K562 (cell line): ENCODE measurements around the gene KCNMB3. TPM values are rescaled to one million over a fixed set of nuclear protein-coding genes. Genes with fewer than 3 reads are reported as not detected.

ENCODE experiments used
- BRCA1 ChIP-seq, 2 experiments: fragments of 450-650 bp in 1 of 2; sonication (generic) in 1 of 2; formaldehyde crosslinking in 1 of 2; IDR thresholded peaks; 2 replicates each; pipeline versions ENCODE4 v1.5.0 to v1.6.1; 2017 to 2020; ENCODE audit warnings: mild to moderate bottlenecking in 1 of 2, missing genetic modification reagents in 1 of 2
- CBFA2T3 ChIP-seq: fragments of 450-650 bp; IDR thresholded peaks from 2 replicates; pipeline ENCODE4 v1.6.1; 2017
- ELF1 ChIP-seq: fragments of 200-800 bp; sonication (Bioruptor generic); IDR thresholded peaks from 2 replicates; pipeline ENCODE4 v1.6.1; 2016; ENCODE audit warnings: missing genetic modification characterization, missing compliant biosample characterization
- EP300 ChIP-seq: IDR thresholded peaks from 2 replicates; pipeline ENCODE4 v1.6.1; 2012; ENCODE audit warnings: low read length, improper control_type of control experiment
- HNRNPLL ChIP-seq: fragments of 200-400 bp; formaldehyde crosslinking; IDR thresholded peaks from 2 replicates; pipeline ENCODE4 v1.6.1; 2017; ENCODE audit warnings: low read length, low read depth, mild to moderate bottlenecking; ENCODE audit not compliant: poor library complexity, severe bottlenecking
- LEF1 ChIP-seq: fragments of 450-650 bp; IDR thresholded peaks from 2 replicates; pipeline ENCODE4 v1.6.1; 2016; ENCODE audit warnings: mild to moderate bottlenecking
- MAFF ChIP-seq: IDR thresholded peaks from 2 replicates; pipeline ENCODE4 v1.6.1; 2012; ENCODE audit warnings: low read length, improper control_type of control experiment
- POLR2B ChIP-seq: fragments of 450-650 bp; IDR thresholded peaks from 2 replicates; pipeline ENCODE4 v1.6.1; 2018; ENCODE audit warnings: low read depth; ENCODE audit not compliant: partially characterized antibody
- SMARCB1 ChIP-seq: IDR thresholded peaks from 2 replicates; pipeline ENCODE4 v1.6.1; 2011; ENCODE audit warnings: improper control_type of control experiment, low read depth; ENCODE audit not compliant: insufficient read length
- XRCC3 ChIP-seq: fragments of 450-650 bp; IDR thresholded peaks from 2 replicates; pipeline ENCODE4 v1.6.1; 2017; ENCODE audit warnings: mild to moderate bottlenecking, moderate library complexity
- ZBED1 ChIP-seq: IDR thresholded peaks from 2 replicates; pipeline ENCODE4 v1.6.1; 2014
- ZBTB17 ChIP-seq: fragments of 450-650 bp; formaldehyde crosslinking; IDR thresholded peaks from 2 replicates; pipeline ENCODE4 v1.4.0; 2020; ENCODE audit warnings: mild to moderate bottlenecking
- ZNF696 ChIP-seq: fragments of 250-450 bp; sonication (Bioruptor Pico); conservative IDR thresholded peaks from 2 replicates; pipeline ENCODE4 v1.4.0; 2020; ENCODE audit warnings: mild to moderate bottlenecking, moderate library complexity
- polyA plus RNA-seq, 8 experiments: library from polyadenylated mRNA; depleted of rRNA in 4 of 8; stranded (reverse) in 5 of 8; unstranded in 3 of 8; fragments of >200 nt; fragmentation: Nextera tagmentation in 2 of 8; fragmentation: Illumina TruSeq in 1 of 8; extraction: Ambion mirVana in 2 of 8; extraction: Trizol in 1 of 8; gene quantifications; 2 replicates each; pipeline versions ENCODE4 v1.2.1 to v1.2.3, GENCODE V29; 2011 to 2014; ENCODE audit warnings: inconsistent platforms in 1 of 8, missing spikeins in 1 of 8
- total RNA-seq, 7 experiments: library from RNA; depleted of rRNA in 6 of 7; stranded (reverse); fragments of >200 nt in 6 of 7; fragmentation: Illumina TruSeq in 2 of 7; extraction: Trizol in 2 of 7; gene quantifications; 2 replicates each; pipeline versions ENCODE4 v1.2.1 to v1.2.3, GENCODE V29; 2011 to 2021; ENCODE audit warnings: low replicate concordance in 1 of 7
- TF ChIP-seq, protein P1 (sequence below): sonication (generic); formaldehyde crosslinking; IDR thresholded peaks from 2 replicates; pipeline ENCODE4 v1.8.0; 2022; ENCODE audit warnings: mild to moderate bottlenecking, missing genetic modification reagents, borderline replicate concordance
- TF ChIP-seq, protein P2 (sequence below): sonication (generic); formaldehyde crosslinking; IDR thresholded peaks from 2 replicates; pipeline ENCODE4 v1.8.1; 2023; ENCODE audit warnings: mild to moderate bottlenecking, missing genetic modification reagents
- TF ChIP-seq, protein P3 (sequence below): fragments of 150-350 bp; IDR thresholded peaks from 2 replicates; pipeline ENCODE4 v1.6.1; 2014; ENCODE audit warnings: low read depth, mild to moderate bottlenecking, low read length, borderline replicate concordance
- TF ChIP-seq, protein P4 (sequence below): sonication (generic); formaldehyde crosslinking; IDR thresholded peaks from 2 replicates; pipeline ENCODE4 v1.8.1; 2023; ENCODE audit warnings: mild to moderate bottlenecking, missing genetic modification reagents, moderate library complexity
- TF ChIP-seq, protein P5 (sequence below): conservative IDR thresholded peaks from 2 replicates; pipeline ENCODE4 v1.6.1; 2011; ENCODE audit warnings: low read depth, mild to moderate bottlenecking, low read length; ENCODE audit not compliant: control insufficient read depth

The KCNMB3 gene
- total and polyA plus RNA-seq, 9 of the 15 experiments (the other 6 are each of a cell fraction or from before 2014, with no cell fraction given): 7.0 to 21.1 (median 14.3) TPM

DNA sequence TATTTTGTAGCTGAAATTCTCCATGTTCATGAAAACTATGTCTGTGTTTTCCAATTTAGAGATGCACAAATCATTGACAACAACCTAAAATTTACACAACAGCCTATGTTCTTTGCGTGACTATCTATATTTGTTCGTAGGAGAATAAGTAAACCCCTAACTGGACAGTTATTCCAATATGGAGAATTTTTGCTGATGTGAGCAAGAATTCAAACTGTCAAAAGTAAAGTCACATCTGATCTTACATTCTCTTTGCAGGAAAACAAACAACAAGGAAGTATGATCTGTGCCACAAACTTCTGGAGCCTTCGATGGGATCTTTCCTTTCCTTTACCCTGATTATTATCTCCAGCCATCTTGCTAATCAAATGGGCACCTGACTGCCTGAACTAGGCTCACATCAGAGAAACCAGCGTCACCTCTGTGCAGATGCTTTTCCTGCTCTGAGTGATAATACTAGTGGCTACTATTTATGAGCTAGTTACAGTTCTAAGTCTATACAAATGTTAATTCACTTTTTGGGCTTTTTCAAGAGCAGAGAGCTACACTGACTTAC is 18.3 kb upstream of the KCNMB3 start (continued):
- TF ChIP-seq, protein P1, sequence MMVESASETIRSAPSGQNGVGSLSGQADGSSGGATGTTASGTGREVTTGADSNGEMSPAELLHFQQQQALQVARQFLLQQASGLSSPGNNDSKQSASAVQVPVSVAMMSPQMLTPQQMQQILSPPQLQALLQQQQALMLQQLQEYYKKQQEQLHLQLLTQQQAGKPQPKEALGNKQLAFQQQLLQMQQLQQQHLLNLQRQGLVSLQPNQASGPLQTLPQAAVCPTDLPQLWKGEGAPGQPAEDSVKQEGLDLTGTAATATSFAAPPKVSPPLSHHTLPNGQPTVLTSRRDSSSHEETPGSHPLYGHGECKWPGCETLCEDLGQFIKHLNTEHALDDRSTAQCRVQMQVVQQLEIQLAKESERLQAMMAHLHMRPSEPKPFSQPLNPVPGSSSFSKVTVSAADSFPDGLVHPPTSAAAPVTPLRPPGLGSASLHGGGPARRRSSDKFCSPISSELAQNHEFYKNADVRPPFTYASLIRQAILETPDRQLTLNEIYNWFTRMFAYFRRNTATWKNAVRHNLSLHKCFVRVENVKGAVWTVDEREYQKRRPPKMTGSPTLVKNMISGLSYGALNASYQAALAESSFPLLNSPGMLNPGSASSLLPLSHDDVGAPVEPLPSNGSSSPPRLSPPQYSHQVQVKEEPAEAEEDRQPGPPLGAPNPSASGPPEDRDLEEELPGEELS: no peak
- TF ChIP-seq LEF1 (no peak), ZBTB17 (CRISPR knock-in tag) (0 out of 2 replicates have a peak, but pooled peaks have one; percentile 17), HNRNPLL (no peak), EP300 (peak; percentile 22; the same call in 1 of the 2 replicates), BRCA1 (IDR thresholded peaks at IDR 0.05) (no peak), BRCA1 (CRISPR knock-in tag; IDR thresholded peaks at IDR 0.05) (no peak), ELF1 (tag) (no peak), CBFA2T3 (peak; percentile 62), ZBED1 (no peak), POLR2B (no peak), XRCC3 (no peak), SMARCB1 (no peak), ZNF696 (CRISPR knock-in tag) (no peak), MAFF (peak; percentile 94)
- TF ChIP-seq, protein P2, sequence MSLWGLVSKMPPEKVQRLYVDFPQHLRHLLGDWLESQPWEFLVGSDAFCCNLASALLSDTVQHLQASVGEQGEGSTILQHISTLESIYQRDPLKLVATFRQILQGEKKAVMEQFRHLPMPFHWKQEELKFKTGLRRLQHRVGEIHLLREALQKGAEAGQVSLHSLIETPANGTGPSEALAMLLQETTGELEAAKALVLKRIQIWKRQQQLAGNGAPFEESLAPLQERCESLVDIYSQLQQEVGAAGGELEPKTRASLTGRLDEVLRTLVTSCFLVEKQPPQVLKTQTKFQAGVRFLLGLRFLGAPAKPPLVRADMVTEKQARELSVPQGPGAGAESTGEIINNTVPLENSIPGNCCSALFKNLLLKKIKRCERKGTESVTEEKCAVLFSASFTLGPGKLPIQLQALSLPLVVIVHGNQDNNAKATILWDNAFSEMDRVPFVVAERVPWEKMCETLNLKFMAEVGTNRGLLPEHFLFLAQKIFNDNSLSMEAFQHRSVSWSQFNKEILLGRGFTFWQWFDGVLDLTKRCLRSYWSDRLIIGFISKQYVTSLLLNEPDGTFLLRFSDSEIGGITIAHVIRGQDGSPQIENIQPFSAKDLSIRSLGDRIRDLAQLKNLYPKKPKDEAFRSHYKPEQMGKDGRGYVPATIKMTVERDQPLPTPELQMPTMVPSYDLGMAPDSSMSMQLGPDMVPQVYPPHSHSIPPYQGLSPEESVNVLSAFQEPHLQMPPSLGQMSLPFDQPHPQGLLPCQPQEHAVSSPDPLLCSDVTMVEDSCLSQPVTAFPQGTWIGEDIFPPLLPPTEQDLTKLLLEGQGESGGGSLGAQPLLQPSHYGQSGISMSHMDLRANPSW (CRISPR knock-in tag): no peak
- TF ChIP-seq, protein P3, sequence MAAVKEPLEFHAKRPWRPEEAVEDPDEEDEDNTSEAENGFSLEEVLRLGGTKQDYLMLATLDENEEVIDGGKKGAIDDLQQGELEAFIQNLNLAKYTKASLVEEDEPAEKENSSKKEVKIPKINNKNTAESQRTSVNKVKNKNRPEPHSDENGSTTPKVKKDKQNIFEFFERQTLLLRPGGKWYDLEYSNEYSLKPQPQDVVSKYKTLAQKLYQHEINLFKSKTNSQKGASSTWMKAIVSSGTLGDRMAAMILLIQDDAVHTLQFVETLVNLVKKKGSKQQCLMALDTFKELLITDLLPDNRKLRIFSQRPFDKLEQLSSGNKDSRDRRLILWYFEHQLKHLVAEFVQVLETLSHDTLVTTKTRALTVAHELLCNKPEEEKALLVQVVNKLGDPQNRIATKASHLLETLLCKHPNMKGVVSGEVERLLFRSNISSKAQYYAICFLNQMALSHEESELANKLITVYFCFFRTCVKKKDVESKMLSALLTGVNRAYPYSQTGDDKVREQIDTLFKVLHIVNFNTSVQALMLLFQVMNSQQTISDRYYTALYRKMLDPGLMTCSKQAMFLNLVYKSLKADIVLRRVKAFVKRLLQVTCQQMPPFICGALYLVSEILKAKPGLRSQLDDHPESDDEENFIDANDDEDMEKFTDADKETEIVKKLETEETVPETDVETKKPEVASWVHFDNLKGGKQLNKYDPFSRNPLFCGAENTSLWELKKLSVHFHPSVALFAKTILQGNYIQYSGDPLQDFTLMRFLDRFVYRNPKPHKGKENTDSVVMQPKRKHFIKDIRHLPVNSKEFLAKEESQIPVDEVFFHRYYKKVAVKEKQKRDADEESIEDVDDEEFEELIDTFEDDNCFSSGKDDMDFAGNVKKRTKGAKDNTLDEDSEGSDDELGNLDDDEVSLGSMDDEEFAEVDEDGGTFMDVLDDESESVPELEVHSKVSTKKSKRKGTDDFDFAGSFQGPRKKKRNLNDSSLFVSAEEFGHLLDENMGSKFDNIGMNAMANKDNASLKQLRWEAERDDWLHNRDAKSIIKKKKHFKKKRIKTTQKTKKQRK: no peak
- TF ChIP-seq, protein P4, sequence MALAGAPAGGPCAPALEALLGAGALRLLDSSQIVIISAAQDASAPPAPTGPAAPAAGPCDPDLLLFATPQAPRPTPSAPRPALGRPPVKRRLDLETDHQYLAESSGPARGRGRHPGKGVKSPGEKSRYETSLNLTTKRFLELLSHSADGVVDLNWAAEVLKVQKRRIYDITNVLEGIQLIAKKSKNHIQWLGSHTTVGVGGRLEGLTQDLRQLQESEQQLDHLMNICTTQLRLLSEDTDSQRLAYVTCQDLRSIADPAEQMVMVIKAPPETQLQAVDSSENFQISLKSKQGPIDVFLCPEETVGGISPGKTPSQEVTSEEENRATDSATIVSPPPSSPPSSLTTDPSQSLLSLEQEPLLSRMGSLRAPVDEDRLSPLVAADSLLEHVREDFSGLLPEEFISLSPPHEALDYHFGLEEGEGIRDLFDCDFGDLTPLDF (CRISPR knock-in tag): no peak
- TF ChIP-seq, protein P5, sequence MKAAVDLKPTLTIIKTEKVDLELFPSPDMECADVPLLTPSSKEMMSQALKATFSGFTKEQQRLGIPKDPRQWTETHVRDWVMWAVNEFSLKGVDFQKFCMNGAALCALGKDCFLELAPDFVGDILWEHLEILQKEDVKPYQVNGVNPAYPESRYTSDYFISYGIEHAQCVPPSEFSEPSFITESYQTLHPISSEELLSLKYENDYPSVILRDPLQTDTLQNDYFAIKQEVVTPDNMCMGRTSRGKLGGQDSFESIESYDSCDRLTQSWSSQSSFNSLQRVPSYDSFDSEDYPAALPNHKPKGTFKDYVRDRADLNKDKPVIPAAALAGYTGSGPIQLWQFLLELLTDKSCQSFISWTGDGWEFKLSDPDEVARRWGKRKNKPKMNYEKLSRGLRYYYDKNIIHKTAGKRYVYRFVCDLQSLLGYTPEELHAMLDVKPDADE: no peak
